ENCODE measurements around the gene THBS2. TPM values are rescaled to one million over a fixed set of nuclear protein-coding genes. Genes with fewer than 3 reads are reported as not detected.

The THBS2 gene
- total RNA-seq, 2 donors from 2014 or later = 16.2 to 24.5 TPM

GRCh38 chr6:169176361-169176991, 77.2 kb downstream of the THBS2 start:
- H3K36me3 ChIP-seq = no peaks in the 10 kb centered on the region

GRCh38 chr6:169175360-169175887, 78.2 kb downstream of the THBS2 start:
- H3K27ac ChIP-seq = no peak overlapping the region
- TF ChIP-seq CTCF (IDR thresholded peaks at IDR 0.05) = no peak
- H3K4me3 ChIP-seq = no peak overlapping the region
- no peaks in the 10 kb centered on the region for H3K36me3 ChIP-seq
- no peaks in the 10 kb centered on the region for H3K9me3 ChIP-seq
- H3K27me3 ChIP-seq = no peaks in the 10 kb centered on the region
- DNase-seq (ENCODE audit: low spot score) = no peak
- no peaks in the 10 kb centered on the region for H3K4me1 ChIP-seq

More at GRCh38 chr6:169176361-169176991, 77.2 kb downstream of the THBS2 start:
- no peak for TF ChIP-seq CTCF (IDR thresholded peaks at IDR 0.05)
- no peak overlapping the region for H3K27ac ChIP-seq
- no peaks in the 10 kb centered on the region for H3K27me3 ChIP-seq
- no peaks in the 10 kb centered on the region for H3K4me1 ChIP-seq
- no peaks in the 10 kb centered on the region for H3K9me3 ChIP-seq
- no peak overlapping the region for H3K4me3 ChIP-seq
- DNase-seq (ENCODE audit: low spot score) = no peak

- no peaks in the 10 kb centered on the region for H3K9me3 ChIP-seq
- no peak for DNase-seq (ENCODE audit: low spot score)
- no peaks in the 10 kb centered on the region for H3K27me3 ChIP-seq
- no peak overlapping the region for H3K4me3 ChIP-seq
- H3K4me1 ChIP-seq = no peaks in the 10 kb centered on the region
- no peak for TF ChIP-seq CTCF (IDR thresholded peaks at IDR 0.05)
- H3K36me3 ChIP-seq = no peaks in the 10 kb centered on the region
- no peak overlapping the region for H3K27ac ChIP-seq
Measured at GRCh38 chr6:169174516-169175359, 78.9 kb downstream of the THBS2 start.

- Histone ChIP-seq H3K4me1 (peaks cover 0 to 6% of the 10 kb centered on the region in 2 donors), H3K9me3 (no peaks in the 10 kb centered on the region), H3K4me3 (no peak overlapping the region), H3K27me3 (no peaks in the 10 kb centered on the region), H3K36me3 (no peaks in the 10 kb centered on the region), H3K27ac (peak overlapping the region in 1 of 2 donors; percentile 72)
- no peak for TF ChIP-seq CTCF (IDR thresholded peaks at IDR 0.05)
- DNase-seq (ENCODE audit: low spot score) = no peak
Measured at GRCh38 chr6:169173532-169174268, 79.9 kb downstream of the THBS2 start.

- Histone ChIP-seq H3K36me3 (no peaks in the 10 kb centered on the region), H3K4me1 (peaks cover 0 to 10% of the 10 kb centered on the region in 2 donors), H3K9me3 (no peaks in the 10 kb centered on the region), H3K27ac (peak overlapping the region; percentile 71 to 72), H3K27me3 (no peaks in the 10 kb centered on the region), H3K4me3 (no peak overlapping the region)
- DNase-seq (ENCODE audit: low spot score) = no peak
- TF ChIP-seq CTCF (IDR thresholded peaks at IDR 0.05) = no peak
Measured at GRCh38 chr6:169172946-169173345, 80.7 kb downstream of the THBS2 start.
